GM21723 (cell line): ENCODE measurements around the gene DPP10.

Experiments used
- ATAC-seq: cut with Tn5 transposase; IDR thresholded peaks from one replicate; pipeline ENCODE4 v1.9.1; 2021; ENCODE audit warnings: mild to moderate bottlenecking, moderate library complexity; ENCODE audit not compliant: unreplicated experiment

Gene DPP10

GRCh38 chr2:115634578-115634977 lies 1192.1 kb downstream of the DPP10 start:
- no peak for ATAC-seq

DNA sequence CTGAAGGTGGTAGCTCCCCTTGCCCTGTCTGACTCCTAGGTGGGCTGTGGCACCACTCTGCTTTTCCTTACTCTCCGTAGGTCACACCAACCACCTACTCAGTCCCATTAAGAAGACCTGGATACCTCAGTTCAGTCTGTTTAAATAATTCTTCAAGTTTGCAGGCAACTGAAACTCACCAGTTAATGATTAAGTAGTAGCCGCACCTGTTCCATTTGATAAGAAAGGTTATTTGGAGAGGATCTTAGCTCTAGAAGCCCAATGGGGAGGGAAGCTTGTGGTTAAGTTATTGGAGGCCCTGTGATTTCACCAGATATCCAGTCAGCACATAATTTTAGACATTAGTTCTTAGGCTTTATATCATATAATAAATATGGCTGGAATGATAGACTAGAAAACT lies 1193.0 kb downstream of the DPP10 start:
- no peak for ATAC-seq

- no peak for ATAC-seq
These were observed 1207.3 kb downstream of the DPP10 start for GRCh38 chr2:115649731-115650130.

- no peak for ATAC-seq
These were observed 1208.4 kb downstream of the DPP10 start for GRCh38 chr2:115650827-115651226.

DNA sequence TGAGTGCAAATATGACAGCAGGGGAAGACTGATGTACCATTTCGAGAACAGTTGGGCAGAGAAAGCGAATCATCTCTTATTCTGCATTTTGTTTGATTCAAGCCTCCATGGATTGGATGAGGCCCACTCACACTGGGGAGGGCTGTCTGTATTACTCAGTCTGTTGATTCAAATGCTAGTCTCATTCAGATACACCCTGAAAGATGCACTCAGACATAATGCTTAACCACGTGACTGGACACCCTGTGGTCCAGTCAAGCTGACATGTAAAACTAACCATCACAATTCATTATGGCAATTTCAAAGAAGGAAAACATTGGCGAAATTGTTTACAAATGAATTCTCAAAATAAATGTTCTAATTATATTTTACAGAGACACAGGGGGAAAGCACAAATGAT lies 1210.2 kb downstream of the DPP10 start:
- ATAC-seq = no peak

DNA sequence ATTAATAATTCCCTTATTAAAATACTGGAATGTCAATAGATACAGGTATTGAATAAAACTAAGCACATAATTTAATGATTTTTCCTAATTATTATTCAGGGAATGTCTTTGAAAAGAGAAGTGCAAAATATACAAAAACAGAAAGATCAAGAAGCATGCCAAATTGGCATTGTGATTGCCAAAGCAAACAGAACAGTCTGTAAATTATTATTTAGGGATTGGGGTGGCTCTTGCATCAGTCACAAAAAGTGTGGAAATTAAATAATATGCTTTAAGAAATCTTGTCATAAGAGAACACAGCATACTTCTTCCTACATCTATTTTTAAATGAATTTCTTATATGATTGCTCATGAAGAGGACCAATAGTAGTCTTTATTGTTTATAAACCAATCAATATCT lies 1211.9 kb downstream of the DPP10 start:
- ATAC-seq = no peak

GRCh38 chr2:115678129-115678528 lies 1235.7 kb downstream of the DPP10 start:
- ATAC-seq = no peak

DNA sequence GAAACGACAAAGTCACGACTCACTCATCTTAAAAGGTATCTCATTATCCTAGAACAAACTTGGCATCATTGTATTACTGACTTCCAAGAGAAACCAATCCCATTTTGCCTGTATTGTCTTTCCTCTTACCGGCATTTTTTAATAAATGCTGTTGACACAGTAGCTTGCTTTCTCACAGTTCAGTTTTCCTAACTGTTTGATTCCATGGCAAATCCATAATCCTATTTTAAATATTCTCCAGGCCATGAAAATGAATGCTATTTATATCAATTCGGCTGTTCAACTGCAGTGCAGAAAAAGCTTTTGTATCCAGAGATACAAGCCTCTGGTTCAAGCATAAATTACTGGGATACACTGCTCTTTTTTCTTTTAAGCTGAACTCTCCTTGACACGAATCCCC lies 1241.9 kb downstream of the DPP10 start:
- no peak for ATAC-seq

GRCh38 chr2:115691409-115691808 lies 1249.0 kb downstream of the DPP10 start:
- ATAC-seq = no peak

DNA sequence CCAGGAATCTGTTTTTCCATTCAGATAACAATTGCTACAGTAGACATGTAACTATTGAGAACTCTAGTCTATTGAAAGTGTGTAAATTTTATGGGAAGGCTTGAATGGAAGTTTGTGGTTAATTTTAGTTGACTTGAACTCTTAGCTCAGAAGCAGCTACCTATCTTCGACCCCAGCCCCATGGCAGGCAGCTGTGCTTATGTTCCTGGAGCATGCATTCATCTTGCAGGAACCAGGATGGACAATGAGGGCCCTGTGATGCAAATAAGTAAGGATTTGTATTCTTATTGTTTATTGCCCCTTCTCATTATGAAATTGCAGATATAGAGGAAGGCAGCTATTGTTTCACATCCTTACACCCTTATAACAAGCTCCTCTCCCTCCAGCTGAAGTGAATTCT lies 1252.2 kb downstream of the DPP10 start:
- no peak for ATAC-seq

GRCh38 chr2:115733190-115733775 lies 1290.8 kb downstream of the DPP10 start:
- ATAC-seq = no peak

DNA sequence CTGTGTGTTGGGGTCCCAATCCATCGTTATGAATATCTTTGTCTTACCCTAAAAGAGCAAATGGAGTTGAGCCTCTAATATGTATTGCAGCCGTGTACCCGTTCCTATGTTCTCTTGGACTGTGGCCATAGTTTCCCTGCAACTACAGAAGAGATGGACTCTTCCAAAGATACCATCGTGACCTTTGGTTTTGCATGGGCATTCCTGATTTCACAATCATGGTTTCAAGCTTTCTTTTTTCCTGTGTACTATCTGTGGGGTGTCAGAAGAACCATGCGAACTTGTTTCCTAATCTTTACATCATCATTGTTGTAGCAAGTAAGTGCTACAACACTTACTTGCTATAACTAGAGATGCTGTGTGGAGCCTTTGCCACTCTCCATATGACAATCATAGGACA lies 1295.7 kb downstream of the DPP10 start:
- ATAC-seq = no peak

DNA sequence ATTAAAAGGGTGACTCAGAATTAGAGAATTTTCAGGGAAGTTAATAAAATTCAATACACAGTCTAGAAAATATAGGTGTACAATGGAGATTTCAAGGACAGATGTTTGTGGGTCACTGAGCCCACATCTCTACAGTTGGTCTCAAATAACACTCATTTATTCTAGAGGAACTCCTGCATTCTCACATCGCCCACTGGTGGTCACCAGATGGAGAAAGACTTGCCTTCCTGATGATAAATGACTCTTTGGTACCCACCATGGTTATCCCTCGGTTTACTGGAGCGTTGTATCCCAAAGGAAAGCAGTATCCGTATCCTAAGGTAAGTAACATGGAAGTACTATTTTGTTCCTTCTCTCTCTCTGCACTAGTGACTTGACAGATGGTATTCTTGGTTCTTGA lies 1297.1 kb downstream of the DPP10 start:
- ATAC-seq = no peak

- no peak for ATAC-seq
These were observed 1303.7 kb downstream of the DPP10 start for GRCh38 chr2:115746151-115746550.

DNA sequence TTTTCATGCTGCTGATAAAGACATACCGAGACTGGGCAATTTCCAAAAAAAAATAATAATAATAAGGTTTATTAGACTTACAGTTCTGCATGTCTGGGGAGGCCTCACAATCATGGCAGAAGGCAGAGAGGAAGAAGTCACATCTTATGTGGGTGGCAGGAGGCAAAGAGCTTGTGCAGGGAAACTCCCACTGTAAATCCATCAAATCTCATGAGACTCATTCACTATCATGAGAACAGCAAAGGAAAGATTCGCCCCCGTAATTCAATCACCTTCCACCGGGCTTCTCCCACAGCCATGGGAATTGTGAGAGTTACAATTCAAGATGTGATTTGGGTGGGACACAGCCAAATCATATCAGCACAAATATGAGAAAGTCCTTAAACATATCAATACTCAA lies 1314.8 kb downstream of the DPP10 start:
- no peak for ATAC-seq

GRCh38 chr2:115763601-115764000 lies 1321.2 kb downstream of the DPP10 start:
- no peak for ATAC-seq

DNA sequence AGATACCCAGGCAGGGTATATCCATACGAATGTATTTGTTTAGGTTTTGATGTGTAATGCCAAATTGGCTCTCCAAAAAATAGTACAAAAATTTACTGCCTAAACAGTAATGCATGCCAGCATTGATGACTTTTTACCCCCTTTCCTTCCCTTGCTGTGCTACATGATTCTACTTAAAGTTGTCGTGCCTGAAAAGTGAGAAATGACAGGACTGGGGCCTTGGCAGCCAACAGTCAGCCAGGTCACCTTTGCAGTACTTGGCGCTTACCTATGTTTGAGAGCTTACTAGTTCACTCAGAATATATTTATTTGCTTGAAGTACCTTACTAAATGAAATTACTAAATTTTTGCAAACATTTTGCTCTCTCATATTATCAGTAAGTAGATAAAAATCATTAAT lies 1329.1 kb downstream of the DPP10 start:
- no peak for ATAC-seq

- ATAC-seq = no peak
These were observed 1331.9 kb downstream of the DPP10 start for GRCh38 chr2:115774361-115774760.

DNA sequence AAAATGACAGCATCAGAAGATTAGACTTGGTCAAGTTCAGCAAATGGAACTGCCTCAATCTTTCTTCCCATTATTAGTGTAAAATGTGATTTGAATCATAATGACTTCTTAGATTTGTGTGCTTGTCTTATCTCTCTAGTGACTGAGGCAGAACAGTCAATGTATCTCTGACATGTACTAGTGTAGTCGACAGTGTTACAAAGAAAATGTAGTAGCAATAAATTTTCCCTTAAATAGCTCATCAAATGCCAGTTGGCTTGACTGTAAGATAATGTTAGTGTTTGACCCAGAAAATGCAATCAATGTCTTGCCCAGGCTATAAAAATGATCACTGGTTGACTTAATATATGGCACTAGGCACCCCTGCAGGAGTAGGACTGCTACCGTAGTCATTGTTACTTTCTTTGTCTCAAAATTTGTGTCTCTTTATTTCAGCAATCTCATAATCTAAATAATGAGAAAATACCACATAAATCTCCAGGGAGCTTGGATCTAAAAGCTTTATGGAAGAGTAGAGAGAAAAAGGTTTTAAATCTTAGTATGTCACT lies 1336.7 kb downstream of the DPP10 start:
- no peak for ATAC-seq

DNA sequence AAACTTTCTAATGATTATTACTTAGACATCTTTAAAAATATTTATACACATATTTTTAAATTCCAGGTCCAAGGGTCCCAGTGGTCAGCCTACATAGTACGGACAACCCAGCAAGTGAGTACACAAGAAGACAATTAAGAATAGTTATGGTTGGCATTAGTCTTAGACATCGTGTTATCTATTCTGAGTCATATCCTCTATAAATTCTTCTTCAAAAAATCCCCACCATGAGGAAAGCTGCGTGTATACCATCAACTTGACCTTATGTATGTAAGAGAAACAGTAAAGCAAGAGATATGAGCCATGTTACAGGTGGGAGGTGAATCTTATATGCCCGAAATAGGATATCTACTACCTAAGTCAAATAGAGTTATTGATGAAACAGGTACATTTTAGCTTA lies 1339.8 kb downstream of the DPP10 start:
- ATAC-seq = no peak

GRCh38 chr2:115796078-115796477 lies 1353.6 kb downstream of the DPP10 start:
- no peak for ATAC-seq

DNA sequence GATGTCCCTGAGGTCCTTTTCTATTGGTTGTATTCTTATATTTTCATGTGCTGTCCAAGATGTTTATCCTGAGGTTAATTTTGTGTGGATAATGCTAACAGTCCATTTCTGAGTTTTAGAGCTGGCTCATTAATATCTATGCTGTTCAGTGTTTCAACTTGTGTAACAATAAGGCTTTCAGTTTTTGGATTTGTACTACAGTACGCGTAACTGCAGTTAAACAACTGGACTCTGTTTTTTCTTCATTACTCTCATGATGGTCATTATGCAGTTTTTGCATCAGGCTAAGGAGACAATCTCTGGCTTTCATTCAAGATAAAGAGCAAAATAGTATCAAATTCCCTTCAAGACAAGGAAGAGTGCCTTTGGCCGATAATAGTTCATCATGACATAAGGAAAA lies 1364.8 kb downstream of the DPP10 start:
- ATAC-seq = no peak

GRCh38 chr2:115825912-115826311 lies 1383.5 kb downstream of the DPP10 start:
- ATAC-seq = no peak
